ENCODE data around the gene GLOD5.

The GLOD5 gene

DNA sequence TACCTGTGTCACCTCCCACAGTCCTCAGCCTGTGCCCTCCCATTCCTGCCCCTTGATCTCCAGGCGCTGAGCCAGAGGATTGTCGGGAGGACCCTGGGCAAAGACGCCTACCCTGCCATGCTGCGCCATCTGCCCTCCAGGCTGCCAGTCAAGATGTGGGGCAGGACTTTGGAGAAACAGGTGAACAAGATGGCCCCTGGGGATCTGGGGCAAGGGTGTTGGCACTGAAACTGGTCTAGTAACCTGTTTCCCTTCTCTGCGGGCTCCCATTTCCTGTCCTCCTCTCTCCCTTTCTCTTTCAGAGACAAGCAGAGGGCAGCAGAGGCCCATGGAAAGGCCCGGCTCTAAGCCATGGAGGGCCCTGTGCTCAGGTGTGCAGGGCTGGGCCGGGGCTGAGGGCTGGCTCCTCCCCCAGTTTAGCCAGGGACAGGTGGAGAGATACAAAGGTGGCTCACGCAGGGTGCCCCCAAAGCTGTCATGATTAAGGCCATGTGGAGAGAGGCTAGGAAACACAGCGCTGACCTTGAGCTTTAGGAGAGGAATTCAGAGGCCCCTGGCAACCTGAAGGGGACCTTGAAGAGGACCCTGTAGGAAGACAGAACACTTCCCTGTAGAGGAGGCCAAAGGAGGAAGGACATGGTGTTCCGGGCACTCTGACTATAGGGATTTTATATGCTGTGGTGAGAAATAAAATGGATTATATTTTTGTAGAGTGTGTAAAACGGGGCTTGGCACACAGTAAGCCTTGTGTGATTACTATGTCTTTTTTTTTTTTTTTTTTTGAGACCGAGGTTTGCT, at the start of gene GLOD5:
Gene GLOD5, plus strand, starts transcription at position 74 of the 798 bp plus-strand sequence. Its CDS starts 44 bp downstream, at position 118.
- in situ Hi-C loops (cut with MboI; ENCODE audit: low sequenced_read_pairs) = no loop called here

DNA sequence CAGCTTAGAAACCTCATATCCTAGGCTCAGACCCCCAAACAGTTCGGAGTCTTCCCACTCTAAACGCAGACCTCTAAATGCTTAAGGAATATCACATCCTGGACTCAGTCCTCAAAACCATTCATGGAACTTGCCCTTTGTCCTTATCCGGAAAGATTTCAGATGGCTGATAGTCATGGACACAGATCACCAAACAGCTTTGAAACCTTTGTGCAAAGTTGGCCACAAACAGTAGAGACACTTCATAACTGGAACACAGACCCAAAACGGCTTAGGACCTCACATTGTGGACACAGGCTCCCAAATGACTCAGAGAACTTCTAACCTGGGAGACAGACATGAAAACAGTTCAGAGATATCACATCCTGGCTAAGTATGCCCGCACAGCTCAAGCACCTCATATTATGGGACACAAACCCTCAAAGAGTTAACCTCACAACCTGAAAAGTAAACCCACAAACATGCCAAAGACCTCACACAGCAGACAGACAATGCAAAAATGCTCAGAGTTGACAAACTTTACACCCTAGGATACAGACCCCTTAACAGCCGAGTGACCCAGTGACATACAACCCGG, 49.5 kb upstream of the GLOD5 start:
- in situ Hi-C loops (cut with MboI; ENCODE audit: low sequenced_read_pairs) = no loop called here

DNA sequence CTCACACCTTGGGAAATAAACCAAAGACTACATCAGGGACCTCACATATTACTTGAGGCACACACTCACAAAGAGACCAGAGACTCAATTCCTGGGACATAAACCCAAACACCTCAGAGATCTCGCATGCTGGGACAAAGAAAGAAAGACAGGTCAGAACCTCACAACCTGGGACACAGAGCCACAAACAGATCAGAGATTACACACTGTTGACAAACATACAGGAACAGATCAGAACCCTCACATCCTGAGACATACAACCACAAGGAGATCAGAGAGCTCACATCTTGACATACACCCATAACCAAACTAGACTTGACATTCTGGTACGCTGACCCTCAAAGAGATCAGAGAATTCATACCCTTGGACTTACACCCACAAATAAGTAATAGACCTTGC, 47.7 kb upstream of the GLOD5 start:
- in situ Hi-C loops (cut with MboI; ENCODE audit: low sequenced_read_pairs) = no loop called here

DNA sequence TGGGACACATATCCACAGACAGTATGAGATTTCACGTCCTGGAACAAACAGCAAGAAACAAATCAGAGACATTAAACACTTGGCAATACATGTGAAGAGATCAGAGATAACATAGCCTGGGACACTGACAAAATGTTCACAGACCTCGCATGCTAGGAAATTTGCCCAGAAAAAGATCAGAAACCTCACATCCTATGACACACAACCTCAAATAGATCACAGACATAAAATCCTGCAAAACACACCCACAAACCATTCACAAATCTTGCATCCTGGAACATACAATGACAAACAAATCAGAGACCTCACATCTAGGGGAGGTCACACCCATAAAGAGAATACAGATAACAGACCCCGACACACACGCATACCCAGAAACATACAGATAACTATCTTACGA, 47.0 kb upstream of the GLOD5 start:
- in situ Hi-C loops (cut with MboI; ENCODE audit: low sequenced_read_pairs) = no loop called here

DNA sequence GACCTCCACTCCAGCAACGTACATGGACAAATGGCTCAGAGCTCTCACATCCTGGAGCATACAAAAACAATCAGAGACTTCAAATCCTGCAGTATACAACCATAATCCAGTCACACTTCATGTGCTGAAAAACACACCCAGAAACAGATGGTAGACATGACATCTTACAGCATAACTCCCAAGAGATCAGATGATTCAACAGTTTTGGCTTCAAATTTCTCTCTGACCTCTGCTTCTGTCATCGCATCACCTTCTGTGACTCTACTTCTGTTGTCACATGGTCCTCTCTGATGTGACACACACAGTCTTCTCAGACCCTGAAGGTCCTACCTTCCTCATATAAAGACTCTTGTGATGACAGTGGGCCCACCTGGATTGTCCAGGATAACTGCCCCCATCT, 46.5 kb upstream of the GLOD5 start:
- in situ Hi-C loops (cut with MboI; ENCODE audit: low sequenced_read_pairs) = no loop called here

DNA sequence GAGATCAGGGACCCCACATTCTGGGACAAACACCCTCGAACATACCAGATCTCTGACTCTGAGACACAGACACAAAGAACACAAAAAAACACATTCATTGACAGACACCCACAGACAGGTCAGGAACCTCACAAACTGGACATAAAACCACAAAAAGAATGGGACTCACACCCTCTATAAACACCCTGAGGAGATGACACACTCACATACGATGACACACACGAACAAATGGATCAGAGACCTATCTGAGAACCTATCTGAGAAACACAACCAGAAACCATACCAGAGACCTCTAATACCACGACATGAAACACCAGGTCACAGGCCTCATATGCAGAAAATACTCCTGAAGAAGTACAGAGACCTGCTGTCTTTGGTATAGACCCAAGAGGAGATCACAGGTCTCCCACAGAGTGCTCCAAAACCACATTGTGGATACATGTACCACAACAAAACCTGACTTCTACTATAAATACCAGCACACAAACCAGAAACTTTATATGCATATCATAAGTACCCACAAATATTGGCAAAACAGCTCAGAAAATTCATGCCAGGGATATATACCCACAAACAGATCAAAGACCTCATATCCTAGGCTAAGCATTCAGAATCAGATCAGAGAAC, 45.6 kb upstream of the GLOD5 start:
- in situ Hi-C loops (cut with MboI; ENCODE audit: low sequenced_read_pairs) = no loop called here

DNA sequence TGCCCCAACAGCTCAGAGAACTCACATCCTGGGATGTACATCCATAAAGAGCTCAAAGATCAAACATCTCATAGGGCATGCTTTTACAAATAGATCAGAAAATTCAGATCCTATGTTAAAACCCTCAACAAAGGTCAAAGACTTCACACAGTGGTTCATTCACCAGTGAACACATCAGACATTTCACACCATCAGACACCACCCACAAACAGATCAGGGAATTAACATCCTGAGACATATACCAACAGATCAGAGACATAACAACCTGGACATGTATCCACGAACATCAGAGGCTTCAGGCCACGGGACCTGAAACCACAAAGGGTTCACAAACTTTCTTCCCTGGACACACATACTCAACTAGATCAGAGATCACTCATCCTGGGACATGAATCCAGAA, 41.6 kb upstream of the GLOD5 start:
- in situ Hi-C loops (cut with MboI; ENCODE audit: low sequenced_read_pairs) = no loop called here

DNA sequence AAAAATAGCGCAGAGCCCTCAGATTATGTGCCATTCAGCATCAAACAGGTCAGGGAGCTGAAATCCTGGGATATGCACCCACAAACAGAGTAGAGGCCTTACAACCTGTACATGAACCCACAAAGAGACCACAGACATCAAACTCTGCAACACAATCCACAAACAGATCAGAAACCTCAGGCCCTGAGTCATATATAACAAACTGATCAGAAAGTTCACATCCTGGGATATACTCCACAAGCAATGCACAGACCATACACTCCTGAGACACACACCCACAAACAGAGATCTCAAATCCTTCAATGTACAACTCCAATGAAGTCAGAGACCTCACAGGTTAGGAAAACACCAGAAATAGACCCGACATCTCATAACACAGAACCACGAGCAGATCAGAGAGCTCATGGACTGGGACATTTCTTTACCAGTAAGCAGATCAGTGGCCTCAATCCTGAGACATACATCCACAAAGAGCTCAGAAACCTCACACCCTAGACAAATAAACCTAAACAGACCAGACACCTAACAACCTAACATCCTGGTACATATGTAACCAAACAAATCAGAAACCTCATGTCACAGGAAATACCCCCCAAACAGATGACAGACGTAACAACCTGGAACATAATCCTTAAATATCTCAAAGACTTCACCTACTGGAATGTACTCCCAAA, 40.8 kb upstream of the GLOD5 start:
- in situ Hi-C loops (cut with MboI; ENCODE audit: low sequenced_read_pairs) = no loop called here

DNA sequence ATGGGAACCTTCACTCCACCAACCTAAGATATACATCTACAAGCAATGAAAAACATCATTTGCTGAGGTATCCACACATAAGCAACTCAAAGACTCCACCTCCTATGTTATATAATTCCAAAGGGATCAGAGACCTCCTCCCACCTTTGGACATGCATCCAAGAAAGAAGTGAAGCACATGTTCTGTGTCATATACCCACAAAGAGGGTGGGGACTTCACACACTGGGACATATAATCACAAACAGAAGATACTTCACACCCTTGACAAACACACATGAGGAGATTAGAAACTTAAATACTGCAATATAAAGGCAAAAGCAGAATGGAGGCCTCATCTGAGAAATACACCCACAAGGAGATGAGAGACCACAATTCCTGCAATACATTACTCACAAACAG, 39.6 kb upstream of the GLOD5 start:
- in situ Hi-C loops (cut with MboI; ENCODE audit: low sequenced_read_pairs) = no loop called here

DNA sequence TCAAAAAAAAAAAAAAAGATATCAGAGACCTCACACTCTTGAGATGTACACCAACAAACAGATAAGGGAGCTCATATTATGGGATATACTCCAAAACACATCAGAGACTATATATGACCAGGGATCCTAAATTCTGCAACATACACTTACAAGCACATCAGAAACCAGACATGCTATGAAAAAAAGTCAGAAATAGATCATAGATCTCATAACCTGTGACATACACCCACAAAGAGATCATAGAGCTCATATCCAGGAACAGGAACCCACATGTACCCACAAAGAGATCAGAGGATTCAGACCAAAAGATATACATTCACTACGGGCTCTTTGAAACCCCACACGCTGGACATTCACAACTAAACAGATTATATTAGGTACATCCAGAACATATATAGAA, 35.0 kb upstream of the GLOD5 start:
- in situ Hi-C loops (cut with MboI; ENCODE audit: low sequenced_read_pairs) = no loop called here

DNA sequence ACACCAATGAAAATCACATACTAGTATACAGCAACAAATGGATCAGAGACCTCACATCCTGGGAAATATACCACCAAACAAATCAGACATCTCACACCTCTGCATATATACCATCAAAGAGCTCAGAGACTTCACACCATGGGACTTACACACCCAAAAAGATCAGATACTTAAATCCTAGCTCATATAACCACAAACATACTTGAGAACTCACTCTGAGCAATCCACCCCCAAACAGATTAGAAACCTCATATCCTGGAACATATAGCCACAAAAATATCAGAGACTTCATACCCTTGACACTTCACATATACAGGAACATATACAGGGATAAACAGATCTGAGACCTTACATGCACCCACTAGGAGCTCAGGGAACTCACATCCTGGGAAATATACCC, 32.9 kb upstream of the GLOD5 start:
- in situ Hi-C loops (cut with MboI; ENCODE audit: low sequenced_read_pairs) = no loop called here

DNA sequence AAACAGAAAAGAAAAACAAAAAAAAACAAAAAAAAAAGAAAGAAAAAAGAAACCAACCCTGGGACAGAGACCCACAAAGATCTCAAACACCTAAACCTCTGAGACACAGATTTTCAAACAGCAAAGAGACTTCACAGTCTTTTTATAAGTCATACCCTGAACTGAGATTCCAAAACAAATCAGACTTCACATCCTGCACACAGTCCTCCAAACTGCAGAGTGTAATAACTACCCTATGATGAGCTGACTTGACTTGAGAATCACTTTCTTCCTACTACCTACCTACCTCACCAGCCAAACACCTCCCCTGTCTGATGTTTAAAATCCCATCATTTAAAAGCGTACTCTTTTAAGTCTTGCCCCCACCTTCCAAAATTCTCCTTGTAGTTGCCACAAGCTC, 25.2 kb upstream of the GLOD5 start:
- in situ Hi-C loops (cut with MboI; ENCODE audit: low sequenced_read_pairs) = no loop called here

DNA sequence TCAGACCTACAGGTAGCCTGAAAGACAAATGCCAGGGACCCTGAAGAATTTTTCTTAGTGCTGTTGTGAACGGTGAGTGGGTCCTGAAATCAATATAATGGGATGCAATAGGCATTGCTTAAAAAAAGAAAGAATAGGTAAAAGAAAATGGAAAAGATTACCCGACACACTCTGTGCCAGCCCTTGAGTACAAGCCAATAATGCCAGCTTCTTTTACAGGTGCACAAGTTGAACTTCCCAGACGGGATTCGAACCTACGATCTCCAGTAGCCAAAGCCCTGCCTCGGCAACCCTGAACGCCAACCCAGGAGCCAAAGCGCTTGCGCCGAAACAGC, 24.7 kb upstream of the GLOD5 start:
- in situ Hi-C loops (cut with MboI; ENCODE audit: low sequenced_read_pairs) = no loop called here

DNA sequence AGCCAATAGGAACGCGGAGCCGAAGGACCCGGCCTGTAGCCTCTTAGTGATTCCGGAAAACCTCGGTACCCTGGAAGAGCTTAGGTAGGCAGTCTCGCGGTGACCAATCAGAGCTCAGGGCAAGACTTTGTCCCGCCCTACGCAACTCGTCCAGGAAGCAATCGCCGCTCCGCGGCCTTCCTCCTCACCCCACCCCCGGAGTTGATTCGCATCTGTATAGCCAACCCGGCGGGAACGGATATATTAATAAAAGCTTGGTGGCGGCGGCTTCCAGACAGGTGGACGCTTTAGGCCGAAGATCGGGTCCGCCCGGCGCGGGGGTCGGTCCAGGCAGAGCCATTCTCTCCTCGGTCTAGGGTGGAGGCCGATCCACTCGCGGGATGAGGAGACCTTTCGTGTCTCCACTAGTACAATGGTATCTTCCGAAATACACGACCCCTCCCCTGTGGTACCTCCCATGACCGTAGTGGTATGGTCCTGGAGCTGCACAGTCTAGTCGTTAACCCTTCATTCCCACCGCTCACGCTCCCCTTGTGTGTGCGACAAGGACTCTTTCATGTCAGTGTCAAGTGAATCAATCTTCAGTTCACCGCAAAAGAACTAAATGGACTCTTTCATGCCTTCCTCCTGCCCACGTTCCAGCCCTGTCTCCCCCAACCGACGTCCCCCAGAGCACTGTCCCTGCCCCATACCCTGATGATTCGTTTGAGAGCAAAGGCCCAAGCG, 24.2 kb upstream of the GLOD5 start:
- in situ Hi-C loops (cut with MboI; ENCODE audit: low sequenced_read_pairs) = no loop called here

DNA sequence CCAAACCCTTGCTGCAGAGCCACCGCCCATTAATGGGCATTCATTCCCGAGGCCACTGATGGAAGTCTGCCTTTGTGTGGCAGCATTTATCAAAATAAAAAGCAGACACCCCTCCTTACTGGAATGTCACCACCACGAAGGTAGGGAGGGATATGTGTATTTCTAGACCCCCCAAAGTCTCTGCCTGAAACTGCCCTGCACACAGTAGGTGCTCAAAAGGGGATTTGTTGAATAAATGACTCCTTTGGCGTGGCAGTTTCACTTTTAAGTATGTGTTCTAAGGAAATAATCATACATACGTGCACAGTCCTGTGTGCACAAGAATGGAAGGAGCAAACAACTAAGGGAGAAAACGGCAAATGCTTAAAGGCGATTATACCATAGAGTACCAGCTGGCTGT, 23.6 kb upstream of the GLOD5 start:
- in situ Hi-C loops (cut with MboI; ENCODE audit: low sequenced_read_pairs) = no loop called here

DNA sequence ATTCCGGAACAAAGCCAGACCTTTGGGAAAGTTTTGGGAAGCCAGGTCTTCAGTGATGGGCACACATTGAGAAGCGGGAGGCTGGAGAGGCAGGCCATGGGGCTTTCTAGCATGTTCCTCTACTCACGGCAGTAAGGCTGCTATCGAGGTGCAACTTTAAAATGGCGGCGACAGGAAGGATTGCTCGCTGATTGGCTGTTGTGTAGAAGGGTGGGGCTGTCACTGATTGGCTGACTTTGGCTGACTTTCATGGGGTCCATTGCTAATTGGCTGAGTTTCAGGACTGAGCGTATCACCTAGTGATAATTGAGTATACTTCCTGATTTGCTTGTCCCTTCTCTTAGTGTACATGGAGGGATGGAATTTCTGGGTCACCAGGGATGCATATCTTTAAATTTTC, 19.7 kb upstream of the GLOD5 start:
- in situ Hi-C loops (cut with MboI; ENCODE audit: low sequenced_read_pairs) = no loop called here

DNA sequence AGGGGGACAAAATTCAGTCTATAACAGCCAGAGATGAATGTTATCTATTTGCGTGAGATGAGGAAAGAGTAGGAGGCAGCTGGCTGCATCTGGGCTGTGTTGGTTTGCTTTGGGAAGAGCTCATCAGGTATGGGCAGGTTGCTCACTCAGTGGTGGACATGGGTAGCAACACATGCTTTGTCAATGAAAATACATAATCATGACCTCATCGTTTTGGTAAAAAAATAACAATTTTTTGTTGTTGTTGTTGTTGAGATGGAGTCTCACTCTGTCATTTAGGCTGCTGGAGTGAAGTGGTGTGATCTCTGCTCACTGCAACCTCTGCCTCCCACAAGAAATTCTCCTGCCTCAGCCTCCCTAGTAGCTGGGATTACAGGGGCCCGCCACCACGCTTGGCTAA, 16.3 kb upstream of the GLOD5 start:
- in situ Hi-C loops (cut with MboI; ENCODE audit: low sequenced_read_pairs) = no loop called here

DNA sequence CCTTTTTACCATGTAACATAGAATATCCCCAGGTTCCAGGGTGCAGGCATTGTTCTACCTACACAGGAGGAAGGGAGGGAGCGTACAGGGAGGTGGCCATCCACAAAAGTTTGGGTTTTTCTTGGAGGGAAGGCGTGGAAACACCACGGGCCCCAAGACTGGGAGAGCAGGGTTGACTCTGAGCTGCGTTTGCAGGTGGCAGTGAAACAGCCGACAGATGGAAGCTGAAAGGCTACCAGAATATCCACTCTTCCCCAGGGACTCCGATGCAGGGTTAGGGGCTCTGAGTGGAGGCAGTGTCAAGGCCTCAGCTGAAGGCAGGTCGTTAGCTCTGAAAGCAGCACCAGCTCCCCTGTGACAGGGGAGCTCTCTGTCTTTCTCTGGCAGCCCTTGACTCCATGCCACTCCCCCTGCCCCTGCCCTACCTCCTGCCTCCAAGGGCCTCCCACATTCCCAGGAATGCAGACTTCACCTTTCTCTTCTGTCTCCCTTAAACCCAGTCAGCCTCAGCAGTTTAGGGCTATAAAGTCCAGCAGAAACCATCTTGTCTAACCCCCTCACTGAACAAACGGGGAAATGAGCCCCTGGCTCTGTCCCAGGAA, 14.0 kb upstream of the GLOD5 start:
- in situ Hi-C loops (cut with MboI; ENCODE audit: low sequenced_read_pairs) = no loop called here

DNA sequence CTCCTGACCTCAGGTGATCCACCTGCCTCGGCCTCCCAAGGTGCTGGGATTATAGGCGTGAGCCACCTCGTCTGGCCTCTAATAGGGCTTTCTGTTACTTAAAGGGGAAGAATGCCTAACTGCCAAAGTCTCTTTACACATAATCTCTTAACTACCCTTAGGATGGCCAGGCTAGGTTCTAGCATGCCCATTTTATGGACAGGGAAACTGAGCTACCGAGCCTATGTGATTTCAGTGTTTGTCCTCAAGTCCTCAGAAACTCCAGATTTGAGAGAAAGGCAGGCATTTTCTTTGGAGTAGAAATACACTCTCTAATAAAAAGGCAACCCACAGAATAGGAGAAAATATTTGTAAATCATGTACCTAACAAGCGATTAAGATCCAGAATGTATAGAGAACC, 12.4 kb upstream of the GLOD5 start:
- in situ Hi-C loops (cut with MboI; ENCODE audit: low sequenced_read_pairs) = no loop called here

DNA sequence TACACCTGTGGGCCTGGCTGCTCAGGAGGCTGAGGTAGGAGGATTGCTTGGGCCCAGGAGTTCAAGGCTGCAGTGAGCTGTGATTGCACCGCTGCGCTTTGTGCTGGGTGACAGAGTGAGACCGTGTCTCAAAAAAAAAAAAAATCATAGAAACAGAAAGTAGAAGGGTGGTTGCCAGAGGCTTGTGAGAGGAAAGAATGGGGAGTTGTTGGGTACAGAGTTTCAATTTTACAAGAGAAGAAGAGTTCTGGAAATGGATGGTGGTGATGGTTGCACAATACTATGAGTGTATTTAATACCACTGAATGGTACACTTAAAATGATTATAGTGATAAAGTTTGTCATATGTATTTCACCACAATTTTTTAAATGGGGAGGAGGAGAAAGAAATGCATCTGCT, 10.2 kb upstream of the GLOD5 start:
- in situ Hi-C loops (cut with MboI; ENCODE audit: low sequenced_read_pairs) = no loop called here

DNA sequence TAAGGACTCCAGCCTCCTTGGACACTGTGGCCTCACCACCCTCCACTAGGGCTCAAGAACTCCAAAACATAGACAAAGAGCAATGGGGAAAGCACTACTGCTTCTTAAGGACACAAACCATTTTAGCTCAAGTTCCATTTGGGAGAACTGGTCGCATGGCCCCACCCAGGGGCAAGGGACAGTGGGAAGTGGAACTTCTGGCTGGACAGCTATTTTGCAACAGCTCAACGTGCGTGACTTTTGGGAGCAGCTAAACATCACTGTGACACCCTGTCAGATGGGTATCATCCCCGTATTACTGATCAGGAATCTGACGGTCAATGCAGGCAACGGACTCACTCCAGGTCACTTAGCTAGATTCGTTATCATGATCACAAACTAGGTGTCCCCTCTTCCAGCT, 9.0 kb upstream of the GLOD5 start:
- in situ Hi-C loops (cut with MboI; ENCODE audit: low sequenced_read_pairs) = no loop called here

All from HL-60/S4 treated with retinoic acid at 250 ng/mL for 4 days and 3 days (cell line).